Measurements from ENCODE around the gene TMEM200B.

DNA sequence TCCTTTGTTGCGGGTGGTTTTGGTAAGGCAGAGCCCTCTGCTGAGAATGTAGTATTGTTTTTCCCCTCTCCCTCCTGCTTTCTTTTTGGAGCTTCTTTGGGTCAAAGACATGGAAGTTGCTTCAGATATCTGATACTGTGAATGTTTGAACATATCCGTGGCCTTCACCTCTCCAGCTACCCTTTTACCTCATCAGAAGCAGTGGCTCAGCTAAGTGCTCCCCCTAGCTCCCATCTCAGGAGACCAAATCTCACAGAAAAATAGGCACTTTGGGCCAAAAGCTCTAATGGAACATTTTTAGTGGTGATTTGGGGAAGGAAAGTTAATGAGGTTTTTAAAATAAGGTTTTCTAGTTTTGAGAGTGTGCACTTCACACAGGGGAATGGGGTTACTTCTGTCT lies 6.3 kb downstream of the TMEM200B start:
- TF ChIP-seq EZH2phosphoT487 (IDR thresholded peaks at IDR 0.05; ENCODE audit: unreplicated experiment) (no peak), STAT1 (IDR thresholded peaks at IDR 0.05; ENCODE audit: unreplicated experiment) (no peak), REST (IDR thresholded peaks at IDR 0.05; ENCODE audit: unreplicated experiment) (no peak), NANOG (IDR thresholded peaks at IDR 0.05; ENCODE audit: borderline replicate concordance) (no peak), POLR2AphosphoS5 (IDR thresholded peaks at IDR 0.05; ENCODE audit: low read depth) (no peak)
- TF ChIP-seq, protein P1, sequence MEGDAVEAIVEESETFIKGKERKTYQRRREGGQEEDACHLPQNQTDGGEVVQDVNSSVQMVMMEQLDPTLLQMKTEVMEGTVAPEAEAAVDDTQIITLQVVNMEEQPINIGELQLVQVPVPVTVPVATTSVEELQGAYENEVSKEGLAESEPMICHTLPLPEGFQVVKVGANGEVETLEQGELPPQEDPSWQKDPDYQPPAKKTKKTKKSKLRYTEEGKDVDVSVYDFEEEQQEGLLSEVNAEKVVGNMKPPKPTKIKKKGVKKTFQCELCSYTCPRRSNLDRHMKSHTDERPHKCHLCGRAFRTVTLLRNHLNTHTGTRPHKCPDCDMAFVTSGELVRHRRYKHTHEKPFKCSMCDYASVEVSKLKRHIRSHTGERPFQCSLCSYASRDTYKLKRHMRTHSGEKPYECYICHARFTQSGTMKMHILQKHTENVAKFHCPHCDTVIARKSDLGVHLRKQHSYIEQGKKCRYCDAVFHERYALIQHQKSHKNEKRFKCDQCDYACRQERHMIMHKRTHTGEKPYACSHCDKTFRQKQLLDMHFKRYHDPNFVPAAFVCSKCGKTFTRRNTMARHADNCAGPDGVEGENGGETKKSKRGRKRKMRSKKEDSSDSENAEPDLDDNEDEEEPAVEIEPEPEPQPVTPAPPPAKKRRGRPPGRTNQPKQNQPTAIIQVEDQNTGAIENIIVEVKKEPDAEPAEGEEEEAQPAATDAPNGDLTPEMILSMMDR (conservative IDR thresholded peaks at IDR 0.05; ENCODE audit: low read depth in 2 of 2): peak; percentile 46 to 67

Measured in GM23338 (cell line).